ENCODE data around the gene SCN4A.
A peak's percentile ranks its signal among the peaks of the same experiment; 100 is the strongest.

The SCN4A gene

GRCh38 chr17:63949576-63950250, 23.0 kb downstream of the SCN4A start:
- Histone ChIP-seq H3K4ac (ENCODE audit: low read length) (no peak overlapping the region), H2BK5ac (ENCODE audit: low read length) (no peak overlapping the region), H3K4me1 (ENCODE audit: control insufficient read depth in 2 of 2, insufficient read depth in 1 of 2, low read depth in 1 of 2, low read length in 2 of 2) (peaks cover 0 to 2% of the 10 kb centered on the region in 2 donors), H4K8ac (ENCODE audit: low read depth, low read length) (no peak overlapping the region), H4K91ac (ENCODE audit: low read depth, low read length, poor library complexity) (no peak overlapping the region), H3K27me3 (ENCODE audit: control insufficient read depth in 3 of 3, insufficient read depth in 3 of 3, low read depth in 1 of 3, low read length in 3 of 3) (peaks cover 0 to 5% (median 0%) of the 10 kb centered on the region in 3 experiments), H2AK5ac (ENCODE audit: low read depth, low read length) (peak overlapping the region; percentile 7), H3K36me3 (replicated peaks in 1 of 2; ENCODE audit: control insufficient read depth in 2 of 2, insufficient read depth in 2 of 2, low read length in 2 of 2) (no peaks in the 10 kb centered on the region), H3K4me3 (ENCODE audit: low read length in 2 of 2) (no peak overlapping the region), H2BK15ac (ENCODE audit: low read length) (peak overlapping the region; percentile 75), H3K18ac (ENCODE audit: low read length) (peak overlapping the region; percentile 27), H3K9me3 (replicated peaks in 1 of 2; ENCODE audit: control insufficient read depth in 2 of 2, insufficient read depth in 1 of 2, low read depth in 1 of 2, low read length in 2 of 2) (peaks cover 0 to 1% of the 10 kb centered on the region in 2 donors), H3K27ac (replicated peaks; ENCODE audit: low read length) (no peak overlapping the region), H2AFZ (ENCODE audit: low read length) (no peak overlapping the region), H3K14ac (ENCODE audit: low read length) (no peak overlapping the region), H3K79me1 (ENCODE audit: low read depth, low read length) (no peaks in the 10 kb centered on the region), H3K23ac (ENCODE audit: low read depth, low read length, poor library complexity) (no peak overlapping the region), H3K4me2 (ENCODE audit: insufficient read depth, low read length, poor library complexity, severe bottlenecking) (no peak overlapping the region), H2BK12ac (ENCODE audit: low read length) (no peak overlapping the region), H2BK120ac (ENCODE audit: low read depth, low read length) (no peak overlapping the region), H3K9ac (ENCODE audit: low read depth, low read length, poor library complexity) (no peak overlapping the region)
- DNase-seq (ENCODE audit: low spot score): no peak
- WGBS, 2 donors (ENCODE audit: extremely low coverage in 2 of 2, insufficient read length in 2 of 2, insufficient replicate concordance in 1 of 2): no CpG with 5 or more reads among the region's 18 CpGs

- H4K8ac ChIP-seq (ENCODE audit: low read depth, low read length): no peak overlapping the region
These were observed 24.2 kb downstream of the SCN4A start for GRCh38 chr17:63948521-63948920.

GRCh38 chr17:63947711-63948330, 24.9 kb downstream of the SCN4A start:
- Histone ChIP-seq H3K23ac (ENCODE audit: low read depth, low read length, poor library complexity) (no peak overlapping the region), H3K4me1 (ENCODE audit: control insufficient read depth in 2 of 2, insufficient read depth in 1 of 2, low read depth in 1 of 2, low read length in 2 of 2) (peaks cover 0 to 2% of the 10 kb centered on the region in 2 donors), H4K8ac (ENCODE audit: low read depth, low read length) (no peak overlapping the region), H2BK5ac (ENCODE audit: low read length) (peak overlapping the region; percentile 66), H3K4me3 (ENCODE audit: low read length in 2 of 2) (no peak overlapping the region), H2BK12ac (ENCODE audit: low read length) (peak overlapping the region; percentile 1), H3K27me3 (ENCODE audit: control insufficient read depth in 3 of 3, insufficient read depth in 3 of 3, low read depth in 1 of 3, low read length in 3 of 3) (peaks cover 0 to 5% (median 0%) of the 10 kb centered on the region in 3 experiments), H2AK5ac (ENCODE audit: low read depth, low read length) (peak overlapping the region; percentile 75), H3K18ac (ENCODE audit: low read length) (peak overlapping the region; percentile 57), H3K27ac (replicated peaks; ENCODE audit: low read length) (no peak overlapping the region), H3K79me1 (ENCODE audit: low read depth, low read length) (peaks cover 2% of the 10 kb centered on the region), H3K4ac (ENCODE audit: low read length) (no peak overlapping the region), H3K36me3 (replicated peaks in 1 of 2; ENCODE audit: control insufficient read depth in 2 of 2, insufficient read depth in 2 of 2, low read length in 2 of 2) (peaks cover 0 to under 1% of the 10 kb centered on the region in 2 donors), H3K4me2 (ENCODE audit: insufficient read depth, low read length, poor library complexity, severe bottlenecking) (no peak overlapping the region), H3K14ac (ENCODE audit: low read length) (peak overlapping the region; percentile 89), H2BK120ac (ENCODE audit: low read depth, low read length) (no peak overlapping the region), H4K91ac (ENCODE audit: low read depth, low read length, poor library complexity) (no peak overlapping the region), H3K9me3 (replicated peaks in 1 of 2; ENCODE audit: control insufficient read depth in 2 of 2, insufficient read depth in 1 of 2, low read depth in 1 of 2, low read length in 2 of 2) (peaks cover 0 to 3% of the 10 kb centered on the region in 2 donors), H3K9ac (ENCODE audit: low read depth, low read length, poor library complexity) (no peak overlapping the region), H2BK15ac (ENCODE audit: low read length) (peak overlapping the region; percentile 37), H2AFZ (ENCODE audit: low read length) (no peak overlapping the region)
- WGBS, 2 donors (ENCODE audit: extremely low coverage in 2 of 2, insufficient read length in 2 of 2, insufficient replicate concordance in 1 of 2): no CpG with 5 or more reads among the region's 18 CpGs
- DNase-seq (ENCODE audit: low spot score): no peak

More at GRCh38 chr17:63948521-63948920, 24.2 kb downstream of the SCN4A start:
- Histone ChIP-seq H3K36me3 (replicated peaks in 1 of 2; ENCODE audit: control insufficient read depth in 2 of 2, insufficient read depth in 2 of 2, low read length in 2 of 2) (no peaks in the 10 kb centered on the region), H2AK5ac (ENCODE audit: low read depth, low read length) (peak overlapping the region; percentile 70), H2BK5ac (ENCODE audit: low read length) (no peak overlapping the region), H2AFZ (ENCODE audit: low read length) (no peak overlapping the region), H3K4me2 (ENCODE audit: insufficient read depth, low read length, poor library complexity, severe bottlenecking) (no peak overlapping the region), H4K91ac (ENCODE audit: low read depth, low read length, poor library complexity) (peak overlapping the region; percentile 43), H3K18ac (ENCODE audit: low read length) (peak overlapping the region; percentile 85), H3K23ac (ENCODE audit: low read depth, low read length, poor library complexity) (peak overlapping the region; percentile 80), H3K4ac (ENCODE audit: low read length) (peak overlapping the region; percentile 93), H2BK120ac (ENCODE audit: low read depth, low read length) (no peak overlapping the region), H3K27ac (replicated peaks; ENCODE audit: low read length) (no peak overlapping the region), H3K14ac (ENCODE audit: low read length) (peak overlapping the region; percentile 90), H3K4me3 (ENCODE audit: low read length in 2 of 2) (no peak overlapping the region), H2BK15ac (ENCODE audit: low read length) (no peak overlapping the region), H3K4me1 (ENCODE audit: control insufficient read depth in 2 of 2, insufficient read depth in 1 of 2, low read depth in 1 of 2, low read length in 2 of 2) (peaks cover 0 to 2% of the 10 kb centered on the region in 2 donors), H3K9ac (ENCODE audit: low read depth, low read length, poor library complexity) (peak overlapping the region; percentile 30), H3K27me3 (ENCODE audit: control insufficient read depth in 3 of 3, insufficient read depth in 3 of 3, low read depth in 1 of 3, low read length in 3 of 3) (peaks cover 0 to 5% (median 0%) of the 10 kb centered on the region in 3 experiments), H3K79me1 (ENCODE audit: low read depth, low read length) (no peaks in the 10 kb centered on the region), H2BK12ac (ENCODE audit: low read length) (no peak overlapping the region), H3K9me3 (replicated peaks in 1 of 2; ENCODE audit: control insufficient read depth in 2 of 2, insufficient read depth in 1 of 2, low read depth in 1 of 2, low read length in 2 of 2) (peaks cover 0 to 1% of the 10 kb centered on the region in 2 donors)
- DNase-seq (ENCODE audit: low spot score): no peak
- no CpG with 5 or more reads among the region's 9 CpGs for WGBS, 2 donors (ENCODE audit: extremely low coverage in 2 of 2, insufficient read length in 2 of 2, insufficient replicate concordance in 1 of 2)
